Right lobe of liver (tissue), 6 donors: ENCODE measurements around the gene ANXA7. TPM values are rescaled to one million over a fixed set of nuclear protein-coding genes. Genes with fewer than 3 reads are reported as not detected.

Experiments
- ATAC-seq, 4 donors: fragments of 200-7000 bp; cut with Tn5 transposase; one replicate each; pipeline ENCODE4 v1.9.1; 2020; ENCODE audit warnings: mild to moderate bottlenecking in 4 of 4, moderate library complexity in 4 of 4
- DNase-seq, 3 donors: peaks; one replicate each; pipeline ENCODE4 v3.0.0-alpha.2; 2020
- H3K27ac ChIP-seq, 3 donors: fragments of 200-600 bp; one replicate each; pipeline ENCODE4 v1.8.0; 2022
- H3K27me3 ChIP-seq, 2 donors: fragments of 200-600 bp; one replicate each; pipeline ENCODE4 v1.8.0; 2022
- H3K36me3 ChIP-seq, 4 donors: fragments of 200-600 bp; sonication (generic) in 1 of 4; one replicate each; pipeline versions ENCODE4 v1.5.1 to v1.8.0; 2017 to 2022; ENCODE audit warnings: control low read depth in 1 of 4
- H3K4me1 ChIP-seq, 4 donors: fragments of 200-600 bp; sonication (generic) in 1 of 4; one replicate each; pipeline versions ENCODE4 v1.5.1 to v1.8.0; 2017 to 2022; ENCODE audit warnings: control low read depth in 1 of 4
- H3K4me3 ChIP-seq, 3 donors: fragments of 200-600 bp; one replicate each; pipeline ENCODE4 v1.8.0; 2022
- H3K9me3 ChIP-seq, 4 donors: fragments of 200-600 bp; sonication (generic) in 1 of 4; one replicate each; pipeline versions ENCODE4 v1.5.1 to v1.8.0; 2017 to 2022; ENCODE audit warnings: control low read depth in 1 of 4
- CTCF ChIP-seq, 4 donors: fragments of 200-600 bp in 3 of 4; fragments of 450-650 bp in 1 of 4; IDR thresholded peaks; one replicate each; pipeline versions ENCODE4 v1.5.1 to v1.8.0; 2016 to 2022; ENCODE audit warnings: antibody characterized with exemption in 4 of 4, mild to moderate bottlenecking in 2 of 4
- POLR2A ChIP-seq: fragments of 450-650 bp; IDR thresholded peaks from one replicate; pipeline ENCODE4 v1.6.1; 2017; ENCODE audit warnings: antibody characterized with exemption, mild to moderate bottlenecking
- WGBS: methylation state at CpG from one replicate; pipeline ENCODE4 v1.1.6; 2018; ENCODE audit warnings: low coverage, low lambda C conversion rate; ENCODE audit not compliant: insufficient coverage; ENCODE audit errors: missing lambda C conversion rate; 5-methylcytosine and 5-hydroxymethylcytosine counted together
- intact Hi-C, 2 donors: fragments of 100-400 bp; cut with DNase I; formaldehyde crosslinking; loops; one replicate each; pipeline versions ENCODE4 v1.11.2 to v1.14.1; 2022
- total RNA-seq, 6 experiments: library from RNA; depleted of rRNA in 2 of 6; stranded (reverse); fragments of >200 nt in 2 of 6; fragmentation: NEBNext Ultra II Directional in 3 of 6; extraction: Animal tissue kit (Norgen Biotek cat#: 25700) in 3 of 6; gene quantifications; one replicate each; pipeline versions ENCODE4 v1.1.0 to v1.2.4, GENCODE V29; 2016 to 2023
- donor health status: DM: no; HTN: yes; CAD: no.
- donor health status: DM: no; HTN: no; CAD: no.
- donor health status: DM: no; HTN: no; CAD: no.
- donor health status: DM: no; HTN: yes; CAD: no.
- donor health status: DM: no; HTN: yes; CAD: no.

ANXA7 gene
- total RNA-seq, 6 experiments from 2014 or later = 79.6 to 139 (median 102) TPM

GRCh38 chr10:73426318-73426717, 12.5 kb upstream of the ANXA7 start:
- Histone ChIP-seq H3K9me3 (no peaks in the 10 kb centered on the region), H3K36me3 (peaks cover 0 to 23% (median 3%) of the 10 kb centered on the region in 4 donors), H3K27ac (no peak overlapping the region), H3K27me3 (no peaks in the 10 kb centered on the region), H3K4me3 (no peak overlapping the region), H3K4me1 (no peaks in the 10 kb centered on the region)
- TF ChIP-seq CTCF (IDR thresholded peaks at IDR 0.05) = no peak
- TF ChIP-seq POLR2A = no peak
- intact Hi-C loops = no loop called here
- no peak for ATAC-seq
- no peak for DNase-seq
- 85% methylated on average over 3 of the region's 4 CpGs for WGBS

GRCh38 chr10:73424478-73424877, 10.6 kb upstream of the ANXA7 start:
- H3K27me3 ChIP-seq = no peaks in the 10 kb centered on the region
- DNase-seq (no peak), ATAC-seq (no peak)
- no peak overlapping the region for H3K27ac ChIP-seq
- H3K9me3 ChIP-seq = no peaks in the 10 kb centered on the region
- H3K4me3 ChIP-seq = no peak overlapping the region
- TF ChIP-seq CTCF (IDR thresholded peaks at IDR 0.05) = no peak
- no peak for TF ChIP-seq POLR2A
- WGBS = 95% methylated on average over 3 of the region's 3 CpGs
- intact Hi-C loops = no loop called here
- H3K36me3 ChIP-seq = peaks cover 0 to 23% (median 3%) of the 10 kb centered on the region in 4 donors
- H3K4me1 ChIP-seq = no peaks in the 10 kb centered on the region

GRCh38 chr10:73423309-73423708, 9.5 kb upstream of the ANXA7 start:
- intact Hi-C loops = no loop called here
- ATAC-seq = no peak
- Histone ChIP-seq H3K27ac (no peak overlapping the region), H3K9me3 (no peaks in the 10 kb centered on the region), H3K36me3 (peaks cover 0 to 23% (median 3%) of the 10 kb centered on the region in 4 donors), H3K27me3 (no peaks in the 10 kb centered on the region), H3K4me1 (peaks cover 0 to 9% (median 0%) of the 10 kb centered on the region in 4 donors), H3K4me3 (no peak overlapping the region)
- TF ChIP-seq CTCF (IDR thresholded peaks at IDR 0.05) (no peak), POLR2A (no peak)
- DNase-seq = no peak

- Histone ChIP-seq H3K27me3 (no peaks in the 10 kb centered on the region), H3K27ac (no peak overlapping the region), H3K4me1 (peaks cover 0 to 17% (median 0%) of the 10 kb centered on the region in 4 donors), H3K4me3 (no peak overlapping the region), H3K36me3 (no peaks in the 10 kb centered on the region), H3K9me3 (no peaks in the 10 kb centered on the region)
- ATAC-seq (no peak), DNase-seq (no peak)
- no peak for TF ChIP-seq CTCF (IDR thresholded peaks at IDR 0.05)
- intact Hi-C loops = loop anchor here in 1 of 2 donors (10.0 kb wide), 1 partner anchor 78 kb away; the partner anchor contains the start of gene PPP3CB
- 92% methylated on average over 3 of the region's 3 CpGs for WGBS
Observed at GRCh38 chr10:73416571-73416970, 2.7 kb upstream of the ANXA7 start.
